PFSK-1 (cell line): Measurements from ENCODE around the gene TBC1D22B.

Source experiments
- TAF1 ChIP-seq: IDR thresholded peaks from 2 replicates; pipeline ENCODE4 v1.6.1; 2012; ENCODE audit warnings: low read length, control low read depth, borderline replicate concordance; ENCODE audit not compliant: insufficient read depth
- TF ChIP-seq, protein P1 (sequence below), 2 experiments: IDR thresholded peaks; 2 replicates each; pipeline versions ENCODE4 v1.6.1 to v1.8.0; 2011 to 2012; ENCODE audit warnings: low read depth in 2 of 2, low read length in 2 of 2, control low read depth in 1 of 2, inconsistent platforms in 1 of 2, mild to moderate bottlenecking in 1 of 2, moderate library complexity in 1 of 2; ENCODE audit not compliant: insufficient read depth in 1 of 2

DNA sequence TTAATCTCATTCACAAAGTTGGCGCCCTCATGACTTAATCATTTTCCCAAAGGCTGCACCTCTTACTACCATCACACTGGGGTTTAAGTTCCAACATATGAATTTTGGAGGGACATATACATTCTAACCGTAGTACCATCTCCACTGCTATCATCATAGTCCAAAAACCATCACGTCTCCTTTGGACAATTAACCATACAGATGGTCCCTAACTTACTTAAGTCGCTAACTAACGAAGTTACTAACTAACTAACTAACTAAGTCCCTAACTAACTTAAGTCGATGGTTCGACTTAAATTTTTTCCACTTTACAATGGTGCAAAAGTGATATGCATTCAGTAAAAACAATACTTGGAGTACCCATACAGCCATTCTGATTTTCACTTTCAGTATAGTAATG is 24.0 kb upstream of the TBC1D22B start:
- TF ChIP-seq, protein P1, sequence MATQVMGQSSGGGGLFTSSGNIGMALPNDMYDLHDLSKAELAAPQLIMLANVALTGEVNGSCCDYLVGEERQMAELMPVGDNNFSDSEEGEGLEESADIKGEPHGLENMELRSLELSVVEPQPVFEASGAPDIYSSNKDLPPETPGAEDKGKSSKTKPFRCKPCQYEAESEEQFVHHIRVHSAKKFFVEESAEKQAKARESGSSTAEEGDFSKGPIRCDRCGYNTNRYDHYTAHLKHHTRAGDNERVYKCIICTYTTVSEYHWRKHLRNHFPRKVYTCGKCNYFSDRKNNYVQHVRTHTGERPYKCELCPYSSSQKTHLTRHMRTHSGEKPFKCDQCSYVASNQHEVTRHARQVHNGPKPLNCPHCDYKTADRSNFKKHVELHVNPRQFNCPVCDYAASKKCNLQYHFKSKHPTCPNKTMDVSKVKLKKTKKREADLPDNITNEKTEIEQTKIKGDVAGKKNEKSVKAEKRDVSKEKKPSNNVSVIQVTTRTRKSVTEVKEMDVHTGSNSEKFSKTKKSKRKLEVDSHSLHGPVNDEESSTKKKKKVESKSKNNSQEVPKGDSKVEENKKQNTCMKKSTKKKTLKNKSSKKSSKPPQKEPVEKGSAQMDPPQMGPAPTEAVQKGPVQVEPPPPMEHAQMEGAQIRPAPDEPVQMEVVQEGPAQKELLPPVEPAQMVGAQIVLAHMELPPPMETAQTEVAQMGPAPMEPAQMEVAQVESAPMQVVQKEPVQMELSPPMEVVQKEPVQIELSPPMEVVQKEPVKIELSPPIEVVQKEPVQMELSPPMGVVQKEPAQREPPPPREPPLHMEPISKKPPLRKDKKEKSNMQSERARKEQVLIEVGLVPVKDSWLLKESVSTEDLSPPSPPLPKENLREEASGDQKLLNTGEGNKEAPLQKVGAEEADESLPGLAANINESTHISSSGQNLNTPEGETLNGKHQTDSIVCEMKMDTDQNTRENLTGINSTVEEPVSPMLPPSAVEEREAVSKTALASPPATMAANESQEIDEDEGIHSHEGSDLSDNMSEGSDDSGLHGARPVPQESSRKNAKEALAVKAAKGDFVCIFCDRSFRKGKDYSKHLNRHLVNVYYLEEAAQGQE (IDR thresholded peaks at IDR 0.05; ENCODE audit: insufficient read depth in 1 of 2, low read depth in 2 of 2, low read length in 2 of 2) = no peak
- TF ChIP-seq TAF1 = no peak
